Fibroblast of upper back skin (primary cell): ENCODE data around the gene ST6GALNAC3.
A peak's percentile ranks its signal among the peaks of the same experiment; 100 is the strongest.

Source experiments
- DNase-seq: peaks from one replicate; pipeline ENCODE4 v3.0.0-alpha.2; 2013

Gene ST6GALNAC3

GRCh38 chr1:76470166-76470565, 395.6 kb downstream of the ST6GALNAC3 start:
- DNase-seq, result peak; percentile 9

DNA sequence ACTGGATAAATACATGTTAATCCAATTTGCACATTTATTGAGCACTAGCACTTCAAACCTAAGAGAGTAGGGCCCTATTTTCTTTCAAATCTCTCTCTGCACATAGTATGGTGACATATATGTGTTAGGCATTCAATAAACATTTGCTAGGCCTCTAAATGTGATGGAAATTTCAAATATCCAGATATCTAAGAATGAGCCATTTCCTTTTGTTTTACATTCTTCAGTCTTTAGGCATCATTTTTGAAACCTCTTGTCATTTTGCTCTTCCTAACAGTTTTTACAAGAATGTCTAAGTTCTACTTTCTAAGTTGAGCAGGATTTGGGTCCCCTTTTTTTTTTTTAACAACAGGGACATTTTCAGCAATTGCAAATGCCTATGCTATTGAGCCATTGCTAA, 397.0 kb downstream of the ST6GALNAC3 start:
- DNase-seq, result peak; percentile 49

- DNase-seq, result peak; percentile 58
Measured at GRCh38 chr1:76473591-76473990, 399.0 kb downstream of the ST6GALNAC3 start.

- no peak for DNase-seq
Measured at GRCh38 chr1:76474922-76475321, 400.4 kb downstream of the ST6GALNAC3 start.

DNA sequence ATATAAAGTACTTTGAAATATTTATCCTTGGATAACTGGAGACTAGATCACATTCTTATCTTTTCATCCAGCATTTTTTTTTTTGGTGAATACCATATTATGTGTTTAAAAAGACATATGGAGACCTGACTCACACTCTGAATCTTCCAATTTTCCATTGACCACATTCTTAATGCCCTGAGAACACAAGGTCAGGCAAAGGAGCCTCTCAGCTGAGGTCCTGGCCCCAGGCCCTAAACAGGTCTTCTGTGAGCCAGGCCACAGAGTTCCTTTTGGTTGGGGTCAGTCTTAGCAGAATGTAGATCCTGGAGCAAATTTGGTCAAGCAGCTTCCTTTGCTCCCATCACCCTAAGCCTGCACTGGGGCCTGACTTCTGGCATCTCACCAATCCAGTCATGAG, 402.6 kb downstream of the ST6GALNAC3 start:
- peak; percentile 53 for DNase-seq

GRCh38 chr1:76480827-76481226, 406.3 kb downstream of the ST6GALNAC3 start:
- peak; percentile 52 for DNase-seq

DNA sequence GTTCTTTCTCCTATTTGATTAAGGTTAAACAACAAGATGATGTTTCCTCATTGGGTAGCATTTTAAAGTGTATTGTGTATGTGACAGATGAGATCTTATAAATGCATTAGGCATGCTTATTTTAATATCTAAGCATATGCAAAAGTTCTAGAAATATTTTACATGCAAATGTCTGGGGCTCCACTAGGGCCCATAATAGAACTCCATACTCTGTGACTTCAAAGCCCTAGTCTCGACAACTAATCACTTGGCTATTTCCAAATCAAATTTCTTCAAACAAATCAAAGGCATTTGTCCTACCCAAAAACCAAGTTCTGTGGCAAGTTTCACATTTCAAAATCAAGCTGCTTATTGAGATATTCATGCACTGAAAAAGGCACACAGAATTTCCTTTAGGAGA, 407.1 kb downstream of the ST6GALNAC3 start:
- DNase-seq, result peak; percentile 21

GRCh38 chr1:76482272-76482671, 407.7 kb downstream of the ST6GALNAC3 start:
- no peak for DNase-seq

- no peak for DNase-seq
Measured at GRCh38 chr1:76491737-76492136, 417.2 kb downstream of the ST6GALNAC3 start.

- no peak for DNase-seq
Measured at GRCh38 chr1:76492752-76493430, 418.3 kb downstream of the ST6GALNAC3 start.

DNA sequence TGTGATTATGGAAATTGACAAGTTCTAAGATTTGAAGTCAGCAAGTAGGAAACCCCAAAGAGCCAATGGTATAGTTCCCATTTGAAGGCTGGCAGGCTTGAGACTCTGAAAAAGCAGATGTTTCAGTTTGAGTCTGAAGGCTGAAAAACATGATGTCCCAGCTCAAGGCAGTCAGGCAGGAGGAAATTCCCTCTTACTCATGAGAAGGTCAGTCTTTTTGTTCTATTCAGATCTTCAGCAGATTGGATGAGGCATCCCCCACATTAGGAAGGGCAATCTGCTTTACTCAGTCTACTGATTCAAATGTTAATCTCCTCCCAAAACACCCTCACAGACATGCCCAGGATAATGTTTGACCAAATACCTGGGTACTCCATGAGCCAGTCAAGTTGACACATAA, 420.3 kb downstream of the ST6GALNAC3 start:
- DNase-seq, result peak; percentile 41

GRCh38 chr1:76496871-76497270, 422.3 kb downstream of the ST6GALNAC3 start:
- no peak for DNase-seq

GRCh38 chr1:76500116-76500515, 425.6 kb downstream of the ST6GALNAC3 start:
- peak; percentile 46 for DNase-seq

DNA sequence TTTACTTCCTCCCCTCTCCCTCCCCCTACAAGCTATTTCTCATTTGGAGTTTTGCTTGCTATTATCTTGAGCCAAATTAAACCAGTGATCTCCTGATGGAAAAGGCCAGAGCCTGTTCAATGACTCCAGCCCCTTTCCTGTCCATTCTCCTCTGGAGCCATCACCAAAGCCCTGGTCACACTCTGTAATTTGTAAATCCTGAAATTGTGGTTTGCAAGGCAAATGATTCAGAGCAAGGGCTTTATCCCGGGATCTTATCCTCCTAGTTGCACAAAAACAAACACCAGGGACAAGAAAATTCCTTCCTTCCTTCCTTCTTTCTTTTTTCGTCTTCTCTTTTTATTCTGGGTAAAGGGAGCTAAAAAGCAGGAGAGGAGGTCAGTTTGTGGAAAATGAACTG, 426.6 kb downstream of the ST6GALNAC3 start:
- peak; percentile 43 for DNase-seq

DNA sequence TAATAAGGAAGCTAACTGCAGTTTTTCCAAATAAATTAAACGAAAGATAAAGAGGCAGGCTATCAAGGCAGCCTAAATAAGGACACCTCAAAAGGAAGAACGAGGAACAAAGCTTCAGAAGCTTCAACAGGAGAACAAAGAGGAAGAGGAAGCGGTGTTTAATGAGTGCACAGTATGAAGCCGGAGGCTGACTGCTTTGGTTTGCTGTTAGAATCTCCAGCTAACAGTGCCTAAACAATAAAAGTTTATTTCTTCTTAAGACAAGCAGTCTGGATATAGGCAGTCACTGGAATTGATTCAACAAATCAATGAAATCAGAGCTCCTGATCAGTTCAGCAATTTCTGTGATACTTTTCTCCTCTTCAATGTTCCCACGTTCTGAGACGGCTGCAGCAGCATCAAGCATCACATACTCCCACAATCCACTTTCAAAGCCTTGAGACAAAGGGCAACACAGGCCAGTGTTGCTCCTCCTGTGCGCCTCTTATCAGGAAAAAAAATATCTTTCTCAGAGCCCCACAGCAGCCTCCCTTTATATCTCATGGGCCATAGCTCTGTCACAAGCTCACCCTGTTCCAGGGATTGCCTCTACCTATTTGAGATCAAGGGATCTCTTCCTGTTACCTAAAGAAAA, 427.2 kb downstream of the ST6GALNAC3 start:
- DNase-seq, result no peak

GRCh38 chr1:76503100-76503499, 428.6 kb downstream of the ST6GALNAC3 start:
- no peak for DNase-seq

GRCh38 chr1:76503736-76504135, 429.2 kb downstream of the ST6GALNAC3 start:
- DNase-seq, result no peak

- no peak for DNase-seq
Measured at GRCh38 chr1:76507376-76507775, 432.8 kb downstream of the ST6GALNAC3 start.

DNA sequence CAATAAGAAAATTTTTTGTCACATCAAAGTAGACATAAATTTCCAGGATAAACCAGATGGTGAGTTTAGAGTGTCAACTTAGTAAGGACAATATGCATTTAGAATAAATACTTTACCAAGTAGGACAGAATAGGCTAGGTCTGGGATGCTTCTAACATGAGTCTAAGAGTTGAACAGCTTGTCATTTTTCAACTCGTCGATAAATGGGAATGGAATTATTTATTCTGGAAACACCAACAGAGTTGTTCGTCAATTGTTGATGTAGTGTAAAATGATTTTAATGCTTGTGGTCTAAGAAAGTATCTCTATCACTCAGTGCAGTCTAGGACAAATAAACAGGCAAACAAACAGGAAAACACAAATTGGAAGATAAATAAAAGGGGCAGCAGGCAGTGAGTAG, 434.3 kb downstream of the ST6GALNAC3 start:
- peak; percentile 30 for DNase-seq

DNA sequence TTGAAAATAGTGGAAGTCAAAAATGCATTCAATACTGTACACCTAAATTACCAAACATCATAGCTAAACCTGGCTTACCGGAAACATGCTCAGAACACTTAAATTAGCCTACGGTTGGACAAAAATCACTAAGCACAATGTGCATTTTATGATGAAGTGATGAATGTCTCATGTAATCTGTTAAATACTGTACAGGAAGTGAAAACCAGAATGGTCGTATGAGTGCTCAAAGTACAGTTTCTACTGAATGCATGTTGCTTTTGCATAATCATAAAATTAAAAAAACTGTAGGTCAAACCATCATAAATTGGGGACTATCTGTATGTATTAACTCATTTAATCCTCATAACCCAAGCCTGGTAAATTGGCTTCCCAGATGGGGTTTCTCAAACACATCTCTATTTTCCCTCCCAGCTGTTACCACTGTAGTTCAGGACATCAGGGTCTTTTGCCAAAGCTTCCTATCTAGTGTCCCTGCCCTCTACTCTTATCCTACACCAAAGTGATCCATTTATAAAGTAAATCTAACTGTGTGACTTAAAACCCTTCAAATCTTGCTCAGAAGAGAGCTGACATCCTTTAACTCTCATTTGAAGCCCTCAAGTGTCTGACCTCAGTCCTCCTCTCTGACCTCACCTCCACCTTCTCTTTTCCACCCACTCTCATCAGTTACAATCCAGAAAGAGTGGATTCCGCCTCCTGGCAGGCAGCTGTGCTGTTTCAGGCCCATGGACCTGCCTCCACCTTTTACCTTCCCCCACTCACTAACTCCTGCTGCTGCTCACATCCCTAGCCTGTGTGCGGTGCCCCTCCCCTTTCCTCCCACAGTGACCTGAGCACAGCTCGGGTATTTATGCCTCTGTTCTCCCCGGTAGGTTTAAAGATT, 436.4 kb downstream of the ST6GALNAC3 start:
- no peak for DNase-seq

- no peak for DNase-seq
Measured at GRCh38 chr1:76511558-76512179, 437.1 kb downstream of the ST6GALNAC3 start.

- DNase-seq, result no peak
Measured at GRCh38 chr1:76530953-76531352, 456.4 kb downstream of the ST6GALNAC3 start.

DNA sequence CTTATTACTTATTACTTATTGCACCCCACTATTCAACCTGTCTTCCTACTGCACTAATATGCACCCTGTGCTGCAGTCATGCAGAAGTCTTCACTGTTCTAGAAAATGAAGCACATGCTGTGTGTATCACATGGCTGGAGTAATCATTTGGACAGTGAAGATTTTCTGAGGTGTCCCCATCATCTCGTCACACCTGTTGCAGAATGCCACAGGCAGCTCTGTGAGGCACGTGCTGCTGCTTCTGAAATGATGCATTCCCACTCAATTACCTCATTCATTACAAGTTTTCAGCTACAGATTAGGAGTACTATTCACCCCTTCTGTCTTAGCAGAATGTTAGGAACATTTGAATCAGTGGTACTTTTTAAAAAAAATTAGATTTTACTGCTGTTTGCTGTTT, 467.1 kb downstream of the ST6GALNAC3 start:
- no peak for DNase-seq
